PC-9 (cell line): ENCODE results near the gene GALNT2.

Experiments
- EZH2 ChIP-seq: fragments of 200-600 bp; sonication (generic); IDR thresholded peaks from 2 replicates; pipeline ENCODE4 v1.8.0; 2017; ENCODE audit warnings: antibody characterized with exemption, low read depth
- TF ChIP-seq, protein P1 (sequence below): fragments of 200-600 bp; sonication (generic); conservative IDR thresholded peaks from 2 replicates; pipeline ENCODE4 v1.6.1; 2017; ENCODE audit warnings: mixed run types, antibody characterized with exemption, mild to moderate bottlenecking, moderate library complexity

DNA sequence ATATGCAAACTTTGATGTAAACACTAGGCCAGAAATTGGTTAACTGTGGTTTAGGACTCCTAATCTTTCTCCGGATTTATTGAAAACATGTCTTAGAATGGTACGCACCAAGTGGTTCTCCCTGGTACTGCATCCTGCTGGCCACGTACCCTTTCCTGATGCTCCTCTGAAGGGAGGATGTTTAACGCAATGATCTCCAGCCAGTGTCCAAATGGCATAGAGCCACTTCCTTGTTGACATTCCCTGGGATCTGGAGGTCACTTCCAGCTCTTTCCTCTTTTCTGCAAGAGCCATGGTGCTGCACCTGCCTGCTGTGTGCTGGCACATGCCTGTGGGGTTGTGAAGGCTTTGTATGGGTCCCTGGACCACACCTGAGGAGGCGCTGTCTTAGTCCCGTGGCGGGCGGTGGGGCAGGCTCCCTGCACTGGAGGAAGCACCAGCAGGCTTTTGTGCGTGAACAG lies 53.9 kb downstream of the GALNT2 start:
- TF ChIP-seq EZH2, result no peak
- TF ChIP-seq, protein P1, sequence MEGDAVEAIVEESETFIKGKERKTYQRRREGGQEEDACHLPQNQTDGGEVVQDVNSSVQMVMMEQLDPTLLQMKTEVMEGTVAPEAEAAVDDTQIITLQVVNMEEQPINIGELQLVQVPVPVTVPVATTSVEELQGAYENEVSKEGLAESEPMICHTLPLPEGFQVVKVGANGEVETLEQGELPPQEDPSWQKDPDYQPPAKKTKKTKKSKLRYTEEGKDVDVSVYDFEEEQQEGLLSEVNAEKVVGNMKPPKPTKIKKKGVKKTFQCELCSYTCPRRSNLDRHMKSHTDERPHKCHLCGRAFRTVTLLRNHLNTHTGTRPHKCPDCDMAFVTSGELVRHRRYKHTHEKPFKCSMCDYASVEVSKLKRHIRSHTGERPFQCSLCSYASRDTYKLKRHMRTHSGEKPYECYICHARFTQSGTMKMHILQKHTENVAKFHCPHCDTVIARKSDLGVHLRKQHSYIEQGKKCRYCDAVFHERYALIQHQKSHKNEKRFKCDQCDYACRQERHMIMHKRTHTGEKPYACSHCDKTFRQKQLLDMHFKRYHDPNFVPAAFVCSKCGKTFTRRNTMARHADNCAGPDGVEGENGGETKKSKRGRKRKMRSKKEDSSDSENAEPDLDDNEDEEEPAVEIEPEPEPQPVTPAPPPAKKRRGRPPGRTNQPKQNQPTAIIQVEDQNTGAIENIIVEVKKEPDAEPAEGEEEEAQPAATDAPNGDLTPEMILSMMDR, result peak; percentile 74
